Fibroblast of mammary gland (primary cell): ENCODE results near the gene GRIA4.

Experiments used
- DNase-seq: peaks from one replicate; pipeline ENCODE4 v3.0.0-alpha.2; 2010; ENCODE audit warnings: low read depth
- H3K4me3 ChIP-seq: 2 replicates; pipeline ENCODE4 v1.5.1; 2011; ENCODE audit warnings: low read depth, mild to moderate bottlenecking, low read length, moderate library complexity; ENCODE audit not compliant: control insufficient read depth
- TF ChIP-seq, protein P1 (sequence below): conservative IDR thresholded peaks from 2 replicates; pipeline ENCODE4 v1.5.1; 2011; ENCODE audit warnings: low read depth, low read length, inconsistent platforms; ENCODE audit not compliant: control insufficient read depth, insufficient read depth

The GRIA4 gene

DNA sequence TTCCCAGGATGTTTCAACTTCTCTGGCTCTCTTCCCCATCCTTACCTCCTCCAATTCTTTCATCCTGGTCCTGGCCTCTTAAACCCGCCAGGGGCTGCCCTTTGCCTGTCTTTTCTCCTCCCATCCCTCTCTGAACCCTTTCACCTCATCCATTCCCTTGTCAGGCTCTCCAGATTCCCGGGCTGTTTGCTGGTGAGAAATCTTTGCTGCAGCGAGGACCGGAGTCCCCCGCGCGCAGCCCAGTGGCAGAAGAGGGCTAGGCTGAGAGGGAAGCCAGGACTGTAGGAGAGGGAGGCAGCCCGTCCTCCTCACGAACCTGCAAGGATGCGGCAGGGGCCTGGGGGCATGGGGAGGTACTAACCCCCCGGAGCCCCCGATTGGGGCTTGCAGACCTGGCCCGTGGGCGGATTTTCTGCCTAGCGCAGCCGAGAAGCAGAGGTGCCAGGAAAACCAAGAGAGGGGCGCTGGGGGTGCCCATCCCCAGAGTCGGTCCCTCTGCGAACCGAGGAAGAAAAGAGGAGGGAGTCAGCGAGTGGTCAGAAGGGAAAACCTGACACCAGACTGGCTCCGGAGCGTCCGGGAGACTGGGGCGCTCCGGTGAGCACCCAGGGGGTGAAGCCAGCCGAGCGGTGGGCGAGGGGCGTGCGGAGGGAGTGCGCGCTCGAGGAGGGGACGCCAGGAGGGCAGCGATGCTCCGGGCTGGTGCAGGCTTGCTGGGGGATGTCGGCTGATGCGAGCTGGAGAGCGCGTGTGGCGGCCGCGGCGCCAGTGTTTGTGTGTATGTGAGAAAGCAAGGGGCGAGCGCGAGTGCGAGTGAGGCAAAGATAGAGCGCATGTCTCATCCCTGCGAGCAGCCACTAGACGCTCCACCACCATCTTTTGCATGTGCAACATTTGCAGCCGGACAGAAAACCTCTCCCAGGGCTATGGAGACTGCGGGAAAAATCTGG, at the start of gene GRIA4:
GRIA4 (plus strand) TSS at position 242 of the 950 bp plus-strand sequence. CDS start 925 bp downstream, outside the sequence.
- peak; percentile 23 for DNase-seq
- peak within 1 kb of the TSS; percentile 16 for H3K4me3 ChIP-seq

DNA sequence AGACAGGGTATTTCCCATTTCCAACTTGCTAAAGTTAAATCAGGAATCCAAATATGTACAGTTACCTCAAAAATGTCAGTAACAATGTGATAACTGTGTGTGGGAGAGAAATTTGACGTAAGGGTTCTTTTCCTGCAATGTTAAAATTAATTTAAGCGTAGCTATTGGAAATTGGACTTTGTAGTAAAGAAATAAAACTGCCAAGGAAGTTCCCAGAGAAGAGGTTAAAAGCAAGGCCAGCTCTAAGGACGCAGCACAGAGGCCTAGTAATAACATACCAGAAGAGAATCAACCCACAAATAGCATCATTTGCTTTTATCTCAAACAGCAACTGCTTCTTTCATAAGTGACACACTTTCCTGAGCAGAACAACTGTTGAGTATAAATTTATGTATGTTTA, 36.8 kb upstream of the GRIA4 start:
- TF ChIP-seq, protein P1, sequence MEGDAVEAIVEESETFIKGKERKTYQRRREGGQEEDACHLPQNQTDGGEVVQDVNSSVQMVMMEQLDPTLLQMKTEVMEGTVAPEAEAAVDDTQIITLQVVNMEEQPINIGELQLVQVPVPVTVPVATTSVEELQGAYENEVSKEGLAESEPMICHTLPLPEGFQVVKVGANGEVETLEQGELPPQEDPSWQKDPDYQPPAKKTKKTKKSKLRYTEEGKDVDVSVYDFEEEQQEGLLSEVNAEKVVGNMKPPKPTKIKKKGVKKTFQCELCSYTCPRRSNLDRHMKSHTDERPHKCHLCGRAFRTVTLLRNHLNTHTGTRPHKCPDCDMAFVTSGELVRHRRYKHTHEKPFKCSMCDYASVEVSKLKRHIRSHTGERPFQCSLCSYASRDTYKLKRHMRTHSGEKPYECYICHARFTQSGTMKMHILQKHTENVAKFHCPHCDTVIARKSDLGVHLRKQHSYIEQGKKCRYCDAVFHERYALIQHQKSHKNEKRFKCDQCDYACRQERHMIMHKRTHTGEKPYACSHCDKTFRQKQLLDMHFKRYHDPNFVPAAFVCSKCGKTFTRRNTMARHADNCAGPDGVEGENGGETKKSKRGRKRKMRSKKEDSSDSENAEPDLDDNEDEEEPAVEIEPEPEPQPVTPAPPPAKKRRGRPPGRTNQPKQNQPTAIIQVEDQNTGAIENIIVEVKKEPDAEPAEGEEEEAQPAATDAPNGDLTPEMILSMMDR: no peak
- H3K4me3 ChIP-seq: no peak overlapping the region
- DNase-seq: no peak

More for the DNA sequence above, at the start of gene GRIA4:
- TF ChIP-seq, protein P1: no peak

DNA sequence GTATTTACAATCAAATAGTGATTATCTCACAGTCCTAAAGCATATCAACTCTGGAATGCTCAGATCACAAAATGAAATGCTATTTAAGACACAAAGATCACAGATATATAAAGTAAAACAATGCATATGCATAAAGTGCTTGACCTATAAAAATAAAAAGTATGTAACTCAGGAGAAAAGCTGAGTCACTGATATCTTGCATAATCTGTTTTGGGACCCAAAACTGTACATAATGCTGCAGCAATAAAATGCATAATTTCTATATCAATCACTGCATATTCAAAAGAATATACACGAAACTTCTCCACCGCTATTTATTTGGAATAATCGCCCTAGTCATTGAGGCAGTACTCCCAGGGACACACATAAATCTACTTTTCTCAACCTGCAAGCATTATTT, 34.9 kb upstream of the GRIA4 start:
- no peak for DNase-seq
- TF ChIP-seq, protein P1: no peak
- H3K4me3 ChIP-seq: no peak overlapping the region

DNA sequence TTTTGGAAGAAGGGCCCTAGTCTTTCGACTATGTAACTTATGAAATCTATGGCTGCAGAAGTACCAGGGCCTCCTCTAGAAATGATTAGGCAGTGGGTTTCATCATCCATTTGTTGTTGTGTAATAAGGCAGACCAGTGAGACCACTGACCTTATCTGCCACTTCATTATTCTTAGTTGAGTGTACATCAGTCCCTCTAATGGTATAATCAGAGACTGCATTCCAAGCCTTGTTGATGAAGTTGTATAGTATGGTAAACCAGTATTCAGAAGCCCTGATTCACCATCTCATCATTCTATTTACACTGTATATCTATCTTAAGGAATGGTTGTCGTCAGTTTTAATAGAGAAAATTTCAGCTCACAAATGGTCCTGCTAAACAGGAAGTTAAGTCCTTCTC, 32.2 kb upstream of the GRIA4 start:
- DNase-seq: no peak
- H3K4me3 ChIP-seq: no peak overlapping the region
- TF ChIP-seq, protein P1: peak; percentile 1

DNA sequence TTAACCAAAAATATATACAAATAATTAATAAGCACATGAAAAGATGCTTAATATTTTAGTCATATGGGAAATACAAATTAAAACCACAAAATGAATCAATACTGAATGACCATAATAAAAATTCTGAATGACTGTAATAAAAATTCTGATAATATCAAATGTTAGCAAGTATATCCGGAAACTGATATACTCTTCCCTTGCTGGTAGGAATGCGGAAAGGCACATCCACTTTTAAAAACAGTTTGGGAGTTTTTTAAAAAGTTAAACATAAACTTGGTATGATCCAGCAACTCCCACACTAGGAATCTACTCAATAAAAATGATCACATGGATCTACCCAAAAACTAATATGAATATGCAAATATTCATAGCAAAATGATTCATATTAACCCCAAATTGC, 30.8 kb upstream of the GRIA4 start:
- TF ChIP-seq, protein P1: no peak
- no peak overlapping the region for H3K4me3 ChIP-seq
- DNase-seq: no peak

DNA sequence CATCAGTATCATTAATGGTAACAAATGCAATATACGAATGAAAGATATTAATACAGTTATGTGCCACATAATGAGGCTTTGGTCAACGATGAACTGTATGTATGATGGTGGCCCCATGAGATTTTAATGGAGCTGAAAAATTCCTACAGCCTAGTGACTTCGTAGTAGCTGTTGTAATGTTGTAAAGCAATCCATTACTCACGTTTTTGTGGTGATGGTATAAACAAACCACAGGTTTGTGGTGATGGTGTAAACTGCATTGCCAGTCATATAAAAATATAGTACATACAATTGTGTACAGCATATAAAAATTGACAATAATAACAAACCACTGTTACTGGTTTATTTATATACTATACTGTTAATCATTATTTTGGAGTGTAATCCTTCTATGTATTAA, 27.4 kb upstream of the GRIA4 start:
- no peak overlapping the region for H3K4me3 ChIP-seq
- TF ChIP-seq, protein P1: no peak
- no peak for DNase-seq

DNA sequence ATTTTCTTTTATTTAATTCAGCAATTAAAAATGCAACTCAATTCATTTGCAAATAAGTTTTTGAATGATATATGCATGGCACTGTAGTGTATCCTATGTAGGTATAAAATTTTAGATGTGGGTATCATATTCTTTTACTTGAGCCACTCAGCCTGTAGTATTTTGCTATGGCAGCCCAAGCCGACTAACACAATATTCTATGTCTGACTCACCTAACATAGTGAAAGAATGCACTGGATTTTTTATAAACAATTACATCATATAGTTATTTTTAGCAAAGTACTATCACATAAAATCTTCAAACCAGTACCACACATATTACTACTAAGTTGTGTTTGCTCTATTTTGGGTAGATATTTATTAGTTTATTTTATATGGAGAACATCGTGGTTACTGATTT, 21.9 kb upstream of the GRIA4 start:
- H3K4me3 ChIP-seq: no peak overlapping the region
- DNase-seq: peak; percentile 26
- TF ChIP-seq, protein P1: no peak
